Astrocyte of the cerebellum (primary cell): ENCODE data around the gene SPDYE17.
"Not testable (repeated sequence)": the region's sequence is repeated elsewhere in the genome, so short reads cannot be mapped to it uniquely, and the experiment has no call there.

Source experiments
- DNase-seq: peaks from one replicate; pipeline ENCODE4 v3.0.0-alpha.2; 2011; ENCODE audit warnings: low read depth
- H3K4me3 ChIP-seq: 2 replicates; pipeline ENCODE4 v1.5.1; 2011; ENCODE audit warnings: mild to moderate bottlenecking, low read depth, low read length, moderate library complexity
- in situ Hi-C: cut with HindIII; loops from 2 replicates; pipeline ENCODE4 v1.10.0; 2017; ENCODE audit warnings: low sequenced_read_pairs

SPDYE17 gene, protein sequence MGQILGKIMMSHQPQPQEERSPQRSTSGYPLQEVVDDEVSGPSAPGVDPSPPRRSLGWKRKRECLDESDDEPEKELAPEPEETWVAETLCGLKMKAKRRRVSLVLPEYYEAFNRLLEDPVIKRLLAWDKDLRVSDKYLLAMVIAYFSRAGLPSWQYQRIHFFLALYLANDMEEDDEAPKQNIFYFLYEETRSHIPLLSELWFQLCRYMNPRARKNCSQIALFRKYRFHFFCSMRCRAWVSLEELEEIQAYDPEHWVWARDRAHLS

DNA sequence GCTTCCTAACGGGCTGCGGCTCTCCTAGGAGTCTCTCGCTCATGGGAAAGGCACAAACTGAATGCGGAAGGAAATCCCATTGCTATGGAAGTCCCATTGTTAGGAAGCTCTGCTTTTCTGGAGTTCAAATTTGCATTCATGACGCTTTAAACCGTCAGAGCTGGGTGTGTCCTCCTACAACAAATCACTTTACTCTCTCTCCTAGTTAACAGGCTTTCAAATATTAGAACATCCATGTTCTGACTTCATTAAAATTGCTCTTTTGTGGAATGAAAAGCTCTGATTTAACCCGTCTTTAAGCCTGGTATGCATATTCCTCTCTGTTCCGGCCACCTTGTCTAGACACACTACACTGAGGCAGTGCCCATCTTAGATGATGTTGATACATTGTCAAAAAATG lies at the start of gene SPDYE17:
SPDYE17 (minus strand) TSS at position 101 of the 400 bp plus-strand sequence. CDS start 1,791 bp downstream, outside the sequence.
- H3K4me3 ChIP-seq, in situ Hi-C loops, DNase-seq: not testable (repeated sequence)

DNA sequence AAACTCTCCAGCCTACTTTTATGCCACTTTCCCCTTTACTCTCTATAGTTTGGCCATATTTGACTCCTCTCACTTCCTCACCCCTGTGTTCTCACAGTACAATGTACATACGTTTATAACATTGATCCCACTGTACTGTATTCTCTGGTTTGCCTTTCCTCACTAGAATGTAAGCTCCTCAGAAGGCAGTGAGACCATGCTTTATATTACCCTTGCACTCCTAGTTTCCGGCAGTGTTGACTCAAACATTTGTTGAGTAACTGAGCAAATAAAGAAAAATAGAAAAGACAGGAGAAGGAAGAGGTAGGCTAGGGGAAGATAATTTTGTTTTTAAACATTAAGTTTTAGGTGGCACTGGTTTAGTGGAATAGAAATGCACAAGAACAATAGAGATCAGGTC lies 48.1 kb upstream of the SPDYE17 start:
- DNase-seq, H3K4me3 ChIP-seq, in situ Hi-C loops: not testable (repeated sequence)

DNA sequence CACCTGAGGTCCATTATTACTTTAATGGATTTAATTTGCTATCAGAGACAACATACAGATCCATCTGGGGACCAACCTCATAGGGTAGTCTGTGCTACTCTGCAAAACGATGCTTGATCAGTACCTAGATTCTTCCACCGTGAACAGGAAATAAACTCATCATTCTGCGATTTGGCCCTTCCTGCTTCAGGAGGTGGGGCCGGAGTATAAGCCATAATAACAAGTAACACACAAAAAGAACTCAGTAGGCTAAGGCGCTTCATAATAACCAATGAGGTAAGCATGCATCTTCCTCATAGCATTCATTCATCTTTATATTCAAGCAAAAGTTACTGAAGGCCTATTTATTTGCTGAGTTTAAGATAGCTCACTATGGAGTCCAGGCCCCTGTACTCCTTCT lies 47.5 kb upstream of the SPDYE17 start:
- in situ Hi-C loops, H3K4me3 ChIP-seq, DNase-seq: not testable (repeated sequence)

DNA sequence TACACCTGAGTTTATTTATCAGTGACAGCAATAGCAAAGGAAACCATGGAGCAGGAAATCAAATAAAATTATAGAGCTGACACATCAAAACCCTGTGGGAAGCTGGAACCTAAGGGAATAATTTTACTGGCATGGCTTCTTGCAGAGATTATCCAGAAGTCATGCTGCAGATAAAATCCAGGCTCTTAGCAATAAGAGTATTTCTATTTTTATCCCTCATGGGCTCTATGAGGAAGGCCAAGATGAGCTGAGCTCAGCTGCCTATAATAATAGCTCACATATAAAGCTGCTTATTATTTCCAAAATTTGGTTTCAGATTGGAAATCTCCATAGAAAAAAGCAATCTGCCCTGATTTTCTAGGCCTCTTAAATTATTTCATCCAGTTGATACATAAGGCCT lies 47.0 kb upstream of the SPDYE17 start:
- H3K4me3 ChIP-seq, DNase-seq, in situ Hi-C loops: not testable (repeated sequence)

DNA sequence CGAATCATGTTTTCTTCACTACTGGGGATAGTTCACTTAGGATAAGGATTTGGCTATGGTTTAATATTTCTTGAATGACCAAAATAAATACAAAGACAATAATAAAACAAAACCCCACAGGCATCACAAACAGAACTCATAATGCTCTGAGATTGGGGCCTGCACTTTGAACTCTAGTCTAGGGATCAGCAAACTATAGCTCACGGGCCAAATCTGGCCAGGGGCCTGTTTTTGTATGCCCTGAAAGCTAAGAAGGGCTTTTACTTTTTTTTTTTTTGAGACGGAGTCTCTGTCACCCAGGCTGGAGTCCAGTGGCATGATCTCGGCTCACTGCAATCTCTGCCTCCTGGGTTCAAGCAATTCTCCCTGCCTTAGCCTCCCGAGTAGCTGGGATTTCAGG lies 44.9 kb upstream of the SPDYE17 start:
- in situ Hi-C loops, DNase-seq, H3K4me3 ChIP-seq: not testable (repeated sequence)

DNA sequence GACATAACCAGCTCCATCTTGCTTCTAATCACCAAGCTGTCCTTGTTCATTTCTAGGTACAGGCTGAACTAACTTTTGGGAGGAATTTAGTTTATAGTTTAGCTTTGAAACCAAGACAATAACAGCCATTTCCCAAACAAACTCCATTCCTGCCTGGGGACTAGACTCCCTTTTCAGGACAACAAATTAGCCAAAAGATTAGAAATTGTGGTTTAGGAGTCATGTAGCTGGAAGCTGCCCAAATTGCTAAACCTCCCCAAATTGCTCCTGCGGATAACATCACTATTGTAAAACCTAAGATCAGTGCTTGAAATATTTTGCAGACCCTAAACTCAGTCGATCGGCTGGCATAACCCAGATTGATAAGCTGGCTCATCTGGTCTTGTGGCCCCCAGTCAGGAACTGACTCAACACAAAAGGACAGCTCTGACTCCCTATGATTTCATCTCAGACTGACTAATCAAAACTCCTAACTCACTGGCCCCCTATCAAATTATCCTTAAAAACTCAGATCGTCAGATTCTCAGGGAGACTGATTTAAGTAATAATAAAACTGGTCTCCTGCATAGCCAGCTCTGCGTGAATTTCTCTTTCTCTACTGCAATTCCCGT lies 42.7 kb upstream of the SPDYE17 start:
- peak; percentile 0 for DNase-seq
- H3K4me3 ChIP-seq, in situ Hi-C loops: not testable (repeated sequence)

DNA sequence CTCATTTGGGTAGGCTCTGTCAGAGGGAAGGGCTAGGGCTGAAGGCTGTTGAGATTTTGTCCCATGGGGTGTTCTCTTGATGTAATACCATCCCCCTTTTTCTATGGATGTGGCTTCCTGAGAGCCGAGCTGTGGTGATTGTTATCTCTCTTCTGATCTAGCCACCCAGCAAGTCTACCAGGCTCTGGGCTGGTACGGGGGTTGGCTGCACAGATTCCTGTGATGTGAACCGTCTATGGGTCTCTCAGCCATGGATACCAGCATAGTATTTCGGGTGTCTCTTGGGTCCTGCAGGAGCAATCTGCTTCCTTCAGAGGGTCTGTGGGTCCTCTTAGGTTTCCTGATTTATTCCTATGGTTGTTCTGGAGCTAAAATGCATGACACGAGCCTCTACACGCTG lies 38.9 kb upstream of the SPDYE17 start:
- in situ Hi-C loops, DNase-seq, H3K4me3 ChIP-seq: not testable (repeated sequence)

DNA sequence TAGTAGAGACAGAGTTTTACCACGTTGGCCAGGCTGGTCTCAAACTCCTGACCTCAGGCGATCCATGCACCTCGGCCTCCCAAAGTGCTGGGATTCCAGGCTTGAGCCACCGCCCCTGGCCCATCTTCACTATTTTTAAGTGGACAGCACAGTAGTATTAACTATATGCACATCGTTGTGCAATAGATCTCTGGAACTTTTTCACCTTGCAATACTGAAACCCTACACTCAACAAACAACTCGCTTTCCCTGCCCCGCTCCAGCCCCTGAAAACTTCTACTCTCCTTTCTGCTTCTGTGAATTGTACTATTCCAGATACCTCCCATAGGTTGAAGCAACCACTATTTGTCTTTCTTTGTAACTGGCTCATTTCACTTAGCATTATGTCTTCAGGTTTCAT lies 33.7 kb upstream of the SPDYE17 start:
- DNase-seq, in situ Hi-C loops, H3K4me3 ChIP-seq: not testable (repeated sequence)

DNA sequence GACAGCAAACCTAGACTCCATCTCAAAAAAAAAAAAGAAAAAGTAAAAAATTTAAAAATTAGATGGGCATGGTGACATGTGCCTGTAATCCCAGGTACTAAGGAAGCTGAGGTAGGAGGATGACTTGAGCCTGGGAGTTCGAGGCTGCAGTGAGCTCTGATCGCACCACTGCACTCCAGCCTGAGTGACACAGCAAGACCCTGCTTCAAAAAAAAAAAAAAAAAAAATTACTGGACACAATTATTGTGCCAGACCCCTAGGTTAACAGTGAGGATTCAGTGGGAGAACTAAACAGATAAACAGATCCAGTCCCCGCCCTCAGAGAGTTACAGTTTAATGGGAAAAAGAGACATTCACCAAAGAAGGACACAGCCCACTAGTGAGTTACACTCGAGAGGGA lies 31.6 kb upstream of the SPDYE17 start:
- H3K4me3 ChIP-seq, DNase-seq, in situ Hi-C loops: not testable (repeated sequence)

DNA sequence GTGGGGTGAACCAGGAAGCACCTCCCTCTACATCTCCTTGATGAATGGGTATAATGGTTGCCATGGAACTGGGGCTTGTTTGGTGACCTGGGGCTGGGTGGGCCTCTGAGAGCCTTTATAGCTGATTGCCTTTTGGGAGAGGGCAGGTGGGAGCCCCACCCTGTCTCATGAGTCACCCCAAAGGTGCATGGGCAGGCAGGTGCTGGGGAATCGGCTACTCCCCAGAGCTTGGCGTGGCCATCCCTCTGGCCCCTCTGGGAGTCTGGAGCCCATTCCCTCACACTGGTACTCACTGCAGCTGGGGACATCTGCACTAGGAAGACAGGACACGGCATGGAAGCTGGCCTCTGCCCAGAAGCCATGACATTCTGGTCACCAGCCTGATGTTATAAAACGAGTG lies 30.4 kb upstream of the SPDYE17 start, which contains the start of gene SPDYE18:
SPDYE18 (minus strand) TSS at position 2 of the 400 bp plus-strand sequence. CDS start 2,046 bp downstream, outside the sequence.
- H3K4me3 ChIP-seq, in situ Hi-C loops, DNase-seq: not testable (repeated sequence)

DNA sequence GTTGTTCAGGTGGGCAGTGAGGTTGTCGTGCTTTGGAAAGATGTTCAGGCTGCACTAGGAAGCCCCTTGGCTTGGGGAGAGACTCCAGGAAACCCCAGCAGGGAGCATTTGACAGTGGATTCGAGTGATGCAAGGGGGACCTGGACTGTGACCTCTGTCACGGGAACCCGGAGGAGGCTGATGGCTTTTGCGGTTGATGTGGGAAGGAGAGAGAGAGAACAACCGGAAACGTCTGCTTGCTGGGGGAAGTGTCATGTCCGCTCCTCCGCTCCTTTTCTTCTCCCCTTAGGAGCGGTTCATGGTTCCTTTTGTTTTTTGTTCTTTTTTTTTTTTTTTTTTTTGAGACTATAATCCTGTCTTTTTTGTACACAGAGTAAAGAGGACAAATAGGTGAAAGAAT lies 5.8 kb downstream of the SPDYE17 start:
- in situ Hi-C loops, H3K4me3 ChIP-seq, DNase-seq: not testable (repeated sequence)

DNA sequence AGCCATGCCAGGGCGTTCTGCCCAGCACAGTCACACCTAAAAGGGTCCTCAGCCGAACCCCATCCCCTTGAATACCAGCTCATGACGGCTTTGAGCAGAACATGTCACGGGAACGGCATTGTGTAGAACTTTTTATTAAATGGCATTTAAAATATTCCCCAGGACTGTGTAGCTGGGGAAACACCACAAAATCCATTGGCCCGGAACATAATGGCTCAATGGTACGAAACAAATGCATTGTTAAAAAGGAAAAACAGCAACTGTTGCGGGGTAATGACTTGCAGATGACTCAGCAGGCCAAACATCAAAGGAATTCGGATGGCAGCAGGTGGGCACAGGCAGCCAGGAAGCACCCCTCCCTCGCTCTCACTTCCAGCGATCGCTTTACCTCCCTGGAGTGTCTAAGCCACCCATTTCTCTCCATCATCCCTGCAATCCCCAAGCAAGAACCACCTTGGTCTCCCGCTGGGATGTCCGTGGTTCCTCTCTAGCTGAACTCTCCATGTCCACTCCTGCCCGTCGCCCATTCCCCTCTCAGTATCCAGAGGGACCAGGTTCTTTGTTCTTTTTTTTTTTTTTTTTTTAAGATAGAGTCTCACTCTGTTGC lies 22.0 kb downstream of the SPDYE17 start:
- H3K4me3 ChIP-seq, in situ Hi-C loops: not testable (repeated sequence)
- DNase-seq: peak; percentile 67

DNA sequence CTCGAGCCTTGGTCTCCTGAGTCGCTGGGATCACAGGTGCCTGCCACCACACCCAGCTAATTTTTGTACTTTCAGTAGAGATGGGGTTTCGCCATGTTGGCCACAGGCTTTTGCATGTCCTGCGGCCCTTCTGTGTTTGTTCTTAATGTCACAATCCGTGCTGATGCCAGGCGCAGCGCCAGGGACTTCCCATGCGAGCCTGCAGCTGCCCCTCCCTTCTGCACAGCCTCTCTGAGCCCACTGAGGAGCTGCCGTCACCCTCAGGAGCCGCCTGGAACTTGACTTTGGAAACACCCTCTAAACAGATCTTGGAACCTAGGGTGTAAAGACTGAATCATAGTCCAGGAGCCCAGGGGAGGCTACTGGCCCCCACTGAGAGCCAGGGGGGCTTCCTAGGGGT lies 24.2 kb downstream of the SPDYE17 start:
- in situ Hi-C loops, H3K4me3 ChIP-seq: not testable (repeated sequence)
- peak; percentile 32 for DNase-seq

DNA sequence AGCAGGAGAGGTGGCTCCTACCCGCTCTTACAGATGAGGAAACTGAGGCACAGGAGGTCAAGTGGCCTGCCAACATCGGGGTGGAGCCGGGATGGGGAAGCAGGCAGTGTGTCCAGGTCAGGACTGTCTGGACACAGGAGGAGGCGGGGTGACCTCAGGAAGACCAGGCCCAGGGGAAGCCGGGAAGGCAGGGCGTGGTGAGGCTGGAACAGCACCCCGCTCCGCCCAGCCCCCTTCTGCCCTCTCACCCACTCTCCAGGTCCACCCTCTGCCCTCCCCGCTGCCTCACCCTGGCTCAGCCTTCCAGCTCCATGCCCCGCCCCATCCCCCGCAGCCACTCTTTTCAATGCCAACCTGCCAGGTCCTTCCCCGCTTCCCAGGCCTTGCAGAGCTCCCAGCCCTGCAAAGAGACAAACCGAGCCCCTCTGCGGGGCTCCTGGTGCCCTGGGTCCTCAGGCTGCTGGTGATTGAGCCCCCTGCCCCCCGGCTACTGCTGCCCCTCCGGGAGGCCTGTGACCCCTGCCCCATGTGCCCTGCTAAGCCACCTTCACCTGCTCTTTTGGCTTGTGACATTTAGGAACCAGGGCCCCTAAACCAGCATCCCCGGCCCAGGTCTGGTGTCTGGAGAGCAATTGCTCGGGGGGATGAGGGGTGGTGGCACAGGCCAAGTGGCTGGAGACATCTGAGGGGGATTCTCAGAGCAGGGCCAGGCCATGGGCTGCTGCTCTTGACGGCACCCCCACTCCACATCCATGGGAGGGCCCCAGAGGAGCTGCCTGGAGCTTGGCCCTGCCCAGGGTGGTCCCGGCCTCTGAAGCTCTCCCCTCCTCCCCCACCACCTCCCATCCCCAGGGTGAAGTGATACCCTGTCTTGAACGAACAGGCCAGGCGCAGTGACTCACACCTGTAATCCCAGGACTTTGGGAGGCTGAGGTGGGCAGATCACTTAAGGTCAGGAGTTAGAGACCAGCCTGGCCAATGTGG lies 25.7 kb downstream of the SPDYE17 start:
- H3K4me3 ChIP-seq, DNase-seq, in situ Hi-C loops: not testable (repeated sequence)

DNA sequence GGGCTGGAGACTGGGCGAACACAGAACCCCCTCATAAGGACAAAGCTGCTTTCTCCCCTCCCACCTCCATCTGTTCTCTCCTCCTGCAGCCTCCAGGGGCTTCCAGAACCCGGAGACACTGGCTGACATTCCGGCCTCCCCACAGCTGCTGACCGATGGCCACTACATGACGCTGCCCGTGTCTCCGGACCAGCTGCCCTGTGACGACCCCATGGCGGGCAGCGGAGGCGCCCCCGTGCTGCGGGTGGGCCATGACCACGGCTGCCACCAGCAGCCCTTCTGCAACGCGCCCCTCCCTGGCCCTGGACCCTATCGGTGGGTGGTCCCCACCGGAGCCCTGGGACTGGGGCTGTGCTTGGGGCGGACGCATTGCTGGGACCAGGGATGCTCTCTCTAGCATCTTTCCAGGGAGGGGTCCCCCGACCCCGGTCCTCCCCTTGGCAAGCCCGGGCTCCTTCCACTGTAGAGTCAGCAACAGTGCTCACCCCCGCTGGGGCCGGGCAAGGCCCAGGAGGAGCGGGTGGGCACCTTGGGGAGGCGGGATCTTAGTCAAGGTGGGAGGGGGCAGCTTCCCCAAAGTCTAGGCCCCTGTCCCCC lies 26.6 kb downstream of the SPDYE17 start:
- H3K4me3 ChIP-seq, in situ Hi-C loops, DNase-seq: not testable (repeated sequence)

DNA sequence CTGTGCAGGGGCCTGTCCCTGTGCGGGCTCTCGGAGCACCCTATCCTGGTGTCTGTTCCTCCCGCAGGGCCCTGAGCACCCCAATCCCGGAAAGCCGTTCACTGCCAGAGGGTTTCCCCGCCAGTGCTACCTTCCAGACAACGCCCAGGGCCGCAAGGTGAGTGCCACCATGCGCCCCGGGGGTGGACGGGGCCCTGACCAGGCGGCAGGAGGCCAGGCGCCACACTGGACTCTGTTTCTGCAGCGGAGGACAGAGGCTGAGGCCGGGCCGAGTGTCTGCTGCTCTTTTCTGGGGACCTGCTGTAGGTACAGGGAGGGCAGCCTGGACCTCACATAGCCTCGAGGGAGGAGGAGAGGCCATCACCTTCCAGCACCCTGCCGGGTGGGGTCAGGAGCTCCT lies 28.0 kb downstream of the SPDYE17 start:
- H3K4me3 ChIP-seq, in situ Hi-C loops, DNase-seq: not testable (repeated sequence)

DNA sequence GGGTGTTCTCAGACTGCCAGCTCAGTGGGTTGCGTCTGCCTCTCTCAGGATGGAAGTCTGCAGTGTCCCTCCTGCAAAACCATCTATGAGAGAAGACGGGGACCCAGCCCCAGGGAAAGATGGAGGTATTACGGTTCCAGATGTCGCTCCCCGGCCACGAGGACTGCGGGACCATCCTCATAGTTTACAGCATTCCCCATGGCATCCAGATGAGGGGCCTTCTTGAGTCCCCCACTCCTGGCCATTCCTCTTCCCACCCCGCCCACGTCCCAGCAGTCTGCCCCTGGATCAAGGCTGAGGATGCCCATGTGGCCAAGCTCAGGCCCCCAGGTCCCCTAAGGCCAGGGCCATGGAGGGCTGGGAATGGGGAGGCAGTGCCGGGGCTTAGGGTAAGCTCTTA lies 28.9 kb downstream of the SPDYE17 start:
- DNase-seq, H3K4me3 ChIP-seq, in situ Hi-C loops: not testable (repeated sequence)
